ENCODE results near the gene KRT84.
"Not testable (repeated sequence)": the region's sequence is repeated elsewhere in the genome, so short reads cannot be mapped to it uniquely, and the experiment has no call there.

The KRT84 gene

GRCh38 chr12:52411815-52412214 lies 26.4 kb upstream of the KRT84 start:
- DNase-seq, result no peak

- DNase-seq, result not testable (repeated sequence)
Measured at GRCh38 chr12:52410589-52411248, 25.3 kb upstream of the KRT84 start.

- no peak for DNase-seq
Measured at GRCh38 chr12:52407918-52408317, 22.5 kb upstream of the KRT84 start.

GRCh38 chr12:52405922-52406385 lies 20.5 kb upstream of the KRT84 start, which contains the start of gene KRT82:
Gene KRT82, minus strand, starts transcription at chr12:52406335. Its CDS starts 58 bp downstream, at chr12:52406277.
- DNase-seq, result no peak

GRCh38 chr12:52404951-52405350 lies 19.5 kb upstream of the KRT84 start:
- DNase-seq, result no peak

- DNase-seq, result no peak
Measured at GRCh38 chr12:52403561-52403960, 18.1 kb upstream of the KRT84 start.

- no peak for DNase-seq
Measured at GRCh38 chr12:52402873-52403540, 17.6 kb upstream of the KRT84 start.

- DNase-seq, result no peak
Measured at GRCh38 chr12:52402377-52402776, 16.9 kb upstream of the KRT84 start.

- no peak for DNase-seq
Measured at GRCh38 chr12:52401926-52402325, 16.5 kb upstream of the KRT84 start.

GRCh38 chr12:52401526-52401925 lies 16.1 kb upstream of the KRT84 start:
- DNase-seq, result no peak

- DNase-seq, result no peak
Measured at GRCh38 chr12:52400906-52401305, 15.5 kb upstream of the KRT84 start.

GRCh38 chr12:52399756-52400155 lies 14.3 kb upstream of the KRT84 start:
- no peak for DNase-seq

GRCh38 chr12:52398176-52398575 lies 12.7 kb upstream of the KRT84 start:
- DNase-seq, result no peak

GRCh38 chr12:52396656-52397055 lies 11.2 kb upstream of the KRT84 start:
- no peak for DNase-seq

GRCh38 chr12:52395761-52396434 lies 10.4 kb upstream of the KRT84 start:
- no peak for DNase-seq

- DNase-seq, result no peak
Measured at GRCh38 chr12:52394836-52395405, 9.5 kb upstream of the KRT84 start.

GRCh38 chr12:52392465-52393007 lies 7.1 kb upstream of the KRT84 start:
- DNase-seq, result no peak

GRCh38 chr12:52391618-52392002 lies 6.2 kb upstream of the KRT84 start:
- no peak for DNase-seq

- DNase-seq, result no peak
Measured at GRCh38 chr12:52390739-52391617, 5.5 kb upstream of the KRT84 start.

GRCh38 chr12:52389313-52390207 lies 4.1 kb upstream of the KRT84 start:
- DNase-seq, result no peak

- no peak for DNase-seq
Measured at GRCh38 chr12:52387859-52388258, 2.4 kb upstream of the KRT84 start.
